Endothelial cell of umbilical vein (primary cell): ENCODE results near the gene IL20. TPM values are rescaled to one million over a fixed set of nuclear protein-coding genes. Genes with fewer than 3 reads are reported as not detected.

ENCODE experiments used
- BruUV-seq: library from RNA; stranded (reverse); fragments of 400-500 nt; replicated peaks from 2 replicates; lab custom pipeline; 2021; lab: Mats Ljungman, UMichigan
- CTCF ChIA-PET: fragments of 300-600, 350-600 bp; sonication (Branson Sonifier 250); formaldehyde crosslinking; loops from one replicate; lab custom pipeline; 2021; ENCODE audit warnings: antibody characterized with exemption, inconsistent platforms; lab: Charles Lee
- POLR2A ChIA-PET: fragments of 300-600, 350-600 bp; sonication (Branson Sonifier 250); formaldehyde crosslinking; loops from one replicate; lab custom pipeline; 2021; ENCODE audit warnings: antibody characterized with exemption, inconsistent platforms; lab: Charles Lee
- DNase-seq: peaks from one replicate; pipeline ENCODE4 v3.0.0-alpha.2; 2011; ENCODE audit warnings: low read depth, low spot score
- FAIRE-seq: peaks from 2 replicates; lab custom pipeline; 2011; peaks lifted over from hg19 to GRCh38; lab: Jason Lieb, UNC
- H2AFZ ChIP-seq: 2 replicates; pipeline ENCODE4 v1.6.0; 2012; ENCODE audit warnings: low read depth, low read length, control low read depth, inconsistent platforms
- H3K27ac ChIP-seq: 2 replicates; pipeline ENCODE4 v1.5.1; 2011; ENCODE audit warnings: low read depth, mild to moderate bottlenecking, control low read depth, low read length, moderate library complexity; ENCODE audit not compliant: insufficient read depth
- H3K27me3 ChIP-seq, 2 experiments: 2 replicates each; pipeline versions ENCODE4 v1.6.0 to v1.6.1; 2011; ENCODE audit warnings: low read length in 2 of 2, mixed read lengths in 1 of 2; ENCODE audit not compliant: control insufficient read depth in 2 of 2, insufficient read depth in 2 of 2
- H3K36me3 ChIP-seq, 2 experiments: 2 replicates in 1 of 2; 3 replicates in 1 of 2; pipeline ENCODE4 v1.5.1; 2011; ENCODE audit warnings: low read length in 2 of 2, mild to moderate bottlenecking in 1 of 2, moderate library complexity in 1 of 2; ENCODE audit not compliant: control insufficient read depth in 2 of 2, insufficient read depth in 2 of 2; ENCODE audit errors: extremely low read depth in 1 of 2
- H3K4me1 ChIP-seq: 3 replicates; pipeline ENCODE4 v1.5.1; 2011; ENCODE audit warnings: mild to moderate bottlenecking, low read length; ENCODE audit not compliant: control insufficient read depth, insufficient read depth; ENCODE audit errors: extremely low read depth
- H3K4me2 ChIP-seq: 2 replicates; pipeline ENCODE4 v1.6.1; 2011; ENCODE audit warnings: low read length, control low read depth, mixed read lengths; ENCODE audit not compliant: insufficient read depth
- H3K4me3 ChIP-seq, 3 experiments: fragments of 200-600 bp in 1 of 3; sonication (generic), shearing (Covaris generic) in 1 of 3; replicated peaks in 1 of 3; 2 replicates each; pipeline ENCODE4 v1.5.1; 2011 to 2016; ENCODE audit warnings: control low read depth in 3 of 3, low read length in 3 of 3, mild to moderate bottlenecking in 2 of 3, inconsistent platforms in 1 of 3, low read depth in 1 of 3, moderate library complexity in 1 of 3; ENCODE audit not compliant: insufficient read depth in 1 of 3
- H3K79me2 ChIP-seq: 2 replicates; pipeline ENCODE4 v1.6.0; 2012; ENCODE audit warnings: low read length, inconsistent platforms; ENCODE audit not compliant: control insufficient read depth, insufficient read depth
- H3K9ac ChIP-seq: replicated peaks from 2 replicates; pipeline ENCODE3; 2011; ENCODE audit warnings: low read length, control low read depth; ENCODE audit not compliant: insufficient read depth; ENCODE audit errors: extremely low read depth
- H3K9me1 ChIP-seq: replicated peaks from 3 replicates; pipeline ENCODE4 v1.6.0; 2011; ENCODE audit warnings: mild to moderate bottlenecking, low read length; ENCODE audit not compliant: control insufficient read depth, insufficient read depth; ENCODE audit errors: extremely low read depth
- H3K9me3 ChIP-seq: replicated peaks from 2 replicates; pipeline ENCODE4 v1.5.1; 2012; ENCODE audit warnings: low read length, inconsistent platforms; ENCODE audit not compliant: control insufficient read depth, insufficient read depth
- H4K20me1 ChIP-seq: replicated peaks from 2 replicates; pipeline ENCODE3; 2011; ENCODE audit warnings: mild to moderate bottlenecking, low read length; ENCODE audit not compliant: control insufficient read depth, insufficient read depth; ENCODE audit errors: extremely low read depth
- CTCF ChIP-seq, 2 donors: IDR thresholded peaks; 1 replicate in 1 of 2; 2 replicates in 1 of 2; pipeline ENCODE4 v1.5.1; 2011; ENCODE audit warnings: low read length in 2 of 2, mild to moderate bottlenecking in 2 of 2, moderate library complexity in 2 of 2, control low read depth in 1 of 2, inconsistent platforms in 1 of 2, low read depth in 1 of 2; ENCODE audit not compliant: insufficient read depth in 1 of 2; ENCODE audit errors: extremely low read depth in 1 of 2
- EZH2 ChIP-seq: IDR thresholded peaks from 2 replicates; pipeline ENCODE4 v1.6.1; 2012; ENCODE audit warnings: borderline replicate concordance, low read depth, mild to moderate bottlenecking, moderate library complexity, low read length, inconsistent platforms; ENCODE audit not compliant: severe bottlenecking
- FOS ChIP-seq: IDR thresholded peaks from 2 replicates; pipeline ENCODE4 v1.6.1; 2011; ENCODE audit warnings: mild to moderate bottlenecking, low read length, moderate library complexity, borderline replicate concordance; ENCODE audit not compliant: insufficient read depth
- GATA2 ChIP-seq: IDR thresholded peaks from 2 replicates; pipeline ENCODE4 v1.7.0; 2011; ENCODE audit warnings: low read depth, mild to moderate bottlenecking, moderate library complexity, mixed read lengths, low read length; ENCODE audit not compliant: insufficient read length, insufficient read depth
- JUN ChIP-seq: IDR thresholded peaks from 2 replicates; pipeline ENCODE4 v1.6.1; 2011; ENCODE audit warnings: borderline replicate concordance, low read depth; ENCODE audit not compliant: insufficient read length, insufficient read depth
- MAX ChIP-seq: IDR thresholded peaks from 2 replicates; pipeline ENCODE4 v1.6.1; 2011; ENCODE audit not compliant: insufficient read depth, insufficient read length
- MYC ChIP-seq: IDR thresholded peaks from one replicate; pipeline ENCODE4 v1.6.1; 2011; ENCODE audit warnings: mild to moderate bottlenecking, low read depth, low read length
- POLR2A ChIP-seq: IDR thresholded peaks from 2 replicates; pipeline ENCODE4 v1.6.1; 2012; ENCODE audit warnings: low read depth, mild to moderate bottlenecking, control low read depth, low read length
- POLR2AphosphoS5 ChIP-seq: IDR thresholded peaks from 2 replicates; pipeline ENCODE4 v1.6.1; 2012; ENCODE audit warnings: low read depth, mild to moderate bottlenecking, control low read depth, low read length, moderate library complexity; ENCODE audit not compliant: insufficient read depth
- dilution Hi-C: fragments of 300-500 bp; cut with MboI; formaldehyde crosslinking; loops from one replicate; pipeline ENCODE4 v1.15.0; 2019; ENCODE audit warnings: low sequenced_read_pairs; ENCODE audit not compliant: extremely low pct_ligation_motif_present
- intact Hi-C: fragments of 100-400 bp; cut with micrococcal nuclease; formaldehyde crosslinking; loops from one replicate; pipeline ENCODE4 v1.10.0; 2022
- polyA plus RNA-seq, 4 experiments: library from polyadenylated mRNA; depleted of rRNA in 3 of 4; stranded (reverse) in 3 of 4; unstranded in 1 of 4; fragments of >200 nt; gene quantifications; 2 replicates each; pipeline versions ENCODE4 v1.2.1 to v1.2.3, GENCODE V29; 2011 to 2012; ENCODE audit warnings: missing spikeins in 1 of 4
- total RNA-seq: library from RNA; stranded (reverse); gene quantifications from 2 replicates; pipeline ENCODE4 v1.2.3, GENCODE V29; 2021

Gene IL20
- total and polyA plus RNA-seq, 2 donors (not counting 3 experiments of a cell fraction or from before 2014, with no cell fraction given), result not detected

GRCh38 chr1:206842854-206843253 lies 22.6 kb upstream of the IL20 start:
- H3K4me3 ChIP-seq, result no peak overlapping the region
- H3K9me3 ChIP-seq, result no peaks in the 10 kb centered on the region
- no TSS peak for BruUV-seq
- H3K27me3 ChIP-seq, result peaks cover 0 to 3% of the 10 kb centered on the region in 2 experiments
- H3K4me1 ChIP-seq, result no peaks in the 10 kb centered on the region
- TF ChIP-seq FOS, result no peak
- no peak for TF ChIP-seq MYC
- no peak for TF ChIP-seq EZH2
- no peak for TF ChIP-seq CTCF (IDR thresholded peaks at IDR 0.05; ENCODE audit: extremely low read depth in 1 of 2, insufficient read depth in 1 of 2, low read depth in 1 of 2, low read length in 2 of 2)
- TF ChIP-seq GATA2, result no peak
- TF ChIP-seq POLR2AphosphoS5, result no peak
- TF ChIP-seq JUN, result no peak
- no peak for TF ChIP-seq MAX
- TF ChIP-seq POLR2A, result no peak
- H4K20me1 ChIP-seq, result no peaks in the 10 kb centered on the region
- no peak overlapping the region for H2AFZ ChIP-seq
- H3K9me1 ChIP-seq, result no peaks in the 10 kb centered on the region
- H3K9ac ChIP-seq, result no peak overlapping the region
- intact Hi-C loops (no loop called here), dilution Hi-C loops (no loop called here)
- DNase-seq, result no peak
- no peaks in the 10 kb centered on the region for H3K36me3 ChIP-seq
- H3K79me2 ChIP-seq, result no peaks in the 10 kb centered on the region
- ChIA-PET POLR2A (no interaction called here), CTCF (no interaction called here)
- no peak for FAIRE-seq
- no peak overlapping the region for H3K4me2 ChIP-seq
- no peak overlapping the region for H3K27ac ChIP-seq
